ENCODE measurements around the gene AATK. TPM values are rescaled to one million over a fixed set of nuclear protein-coding genes. Genes with fewer than 3 reads are reported as not detected.

AATK gene
- total and polyA plus RNA-seq, 8 donors = 13.3 to 48.5 (median 19.4) TPM

- Histone ChIP-seq H3K4me1 (no peaks in the 10 kb centered on the region), H3K27ac (no peak overlapping the region), H3K36me3 (no peaks in the 10 kb centered on the region), H3K4me3 (no peak overlapping the region), H3K27me3 (peaks cover 0 to 35% of the 10 kb centered on the region in 2 donors), H3K9me3 (no peaks in the 10 kb centered on the region)
- intact Hi-C loops (cut with DNase I) = no loop called here
- no peak for DNase-seq
- no peak for ATAC-seq
- no peak for TF ChIP-seq CTCF (IDR thresholded peaks at IDR 0.05)
Measured at GRCh38 chr17:81182596-81182995, 16.6 kb upstream of the AATK start.

DNA sequence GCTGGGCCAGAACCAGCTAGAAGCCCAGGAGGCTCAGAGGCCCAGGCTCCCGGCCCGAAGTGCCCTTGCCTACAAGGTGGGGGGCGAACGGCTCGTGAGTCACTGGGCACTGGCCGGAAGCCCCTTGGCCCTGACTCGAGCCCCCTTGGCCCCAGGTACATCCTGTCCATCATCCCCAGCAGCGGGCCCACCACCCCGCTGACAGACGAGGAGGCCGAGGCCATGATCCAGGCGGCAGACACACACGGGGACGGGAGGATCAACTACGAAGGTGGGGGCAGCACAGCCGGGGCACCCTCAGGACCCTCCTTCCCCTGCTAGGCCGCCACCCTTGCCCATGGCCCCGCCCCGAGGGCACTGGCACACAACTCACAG is 15.8 kb upstream of the AATK start:
- Histone ChIP-seq H3K4me3 (no peak overlapping the region), H3K27me3 (peaks cover 0 to 35% of the 10 kb centered on the region in 2 donors), H3K27ac (no peak overlapping the region), H3K36me3 (no peaks in the 10 kb centered on the region), H3K4me1 (no peaks in the 10 kb centered on the region), H3K9me3 (no peaks in the 10 kb centered on the region)
- intact Hi-C loops (cut with DNase I) = no loop called here
- no peak for ATAC-seq
- DNase-seq = no peak
- no peak for TF ChIP-seq CTCF (IDR thresholded peaks at IDR 0.05)

DNA sequence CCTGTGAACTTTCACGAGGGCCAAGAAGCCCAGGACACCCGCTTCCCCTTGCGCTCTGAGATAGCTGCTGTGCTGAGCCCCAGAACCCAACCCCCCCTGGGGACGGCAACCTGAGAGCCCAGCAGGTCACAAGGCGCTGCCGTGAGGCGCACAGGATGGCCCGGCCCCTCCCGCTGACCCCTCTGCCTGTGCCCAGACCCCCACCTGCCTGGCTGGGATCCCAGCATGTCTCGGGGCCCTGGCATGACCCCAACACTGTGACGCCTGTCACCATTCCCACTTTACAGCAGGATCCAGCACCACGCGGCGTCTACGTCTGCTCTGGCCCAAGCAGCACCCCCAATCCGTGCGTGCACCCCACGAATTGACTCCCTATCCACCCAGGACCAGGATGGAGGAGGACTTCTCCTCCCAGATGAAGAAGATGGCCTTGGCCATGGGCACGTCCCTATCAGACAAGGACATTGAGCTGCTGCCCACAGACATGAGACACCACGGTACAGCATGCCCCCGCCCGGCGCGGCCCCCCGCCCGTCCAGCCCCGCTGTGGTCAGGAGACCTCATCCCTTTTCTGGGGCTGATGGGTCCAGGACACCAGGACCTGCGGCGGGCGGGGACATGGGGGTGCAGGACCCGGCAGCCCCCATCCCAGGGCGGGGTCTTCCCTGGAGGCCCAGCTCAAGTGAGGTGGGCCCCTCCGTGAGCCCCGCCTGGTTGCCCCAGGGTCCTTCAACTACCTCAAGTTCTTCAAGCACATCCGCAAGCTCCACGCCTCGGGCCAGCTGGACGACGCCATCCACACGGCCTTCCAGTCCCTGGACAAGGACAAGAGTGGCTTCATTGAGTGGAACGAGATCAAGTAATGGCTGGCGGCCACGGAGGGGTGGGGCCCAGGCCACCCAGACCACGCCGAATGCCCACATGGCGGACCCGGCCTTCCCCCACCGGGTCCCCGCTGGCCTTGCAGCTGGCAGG is 15.1 kb upstream of the AATK start:
- DNase-seq = no peak
- intact Hi-C loops (cut with DNase I) = no loop called here
- no peak for TF ChIP-seq CTCF (IDR thresholded peaks at IDR 0.05)
- ATAC-seq = no peak
- Histone ChIP-seq H3K9me3 (no peaks in the 10 kb centered on the region), H3K36me3 (no peaks in the 10 kb centered on the region), H3K4me3 (no peak overlapping the region), H3K4me1 (no peaks in the 10 kb centered on the region), H3K27me3 (peaks cover 0 to 35% of the 10 kb centered on the region in 2 donors), H3K27ac (no peak overlapping the region)

GRCh38 chr17:81179861-81180260 is 13.8 kb upstream of the AATK start:
- DNase-seq = no peak

More at GRCh38 chr17:81179861-81180260, 13.8 kb upstream of the AATK start:
- no peak for ATAC-seq
- intact Hi-C loops (cut with DNase I) = no loop called here
- Histone ChIP-seq H3K9me3 (peaks cover 0 to 6% of the 10 kb centered on the region in 2 donors), H3K4me1 (no peaks in the 10 kb centered on the region), H3K27ac (no peak overlapping the region), H3K27me3 (peaks cover 0 to 34% of the 10 kb centered on the region in 2 donors), H3K36me3 (no peaks in the 10 kb centered on the region), H3K4me3 (no peak overlapping the region)
- TF ChIP-seq CTCF (IDR thresholded peaks at IDR 0.05) = no peak

All from left lung (tissue), 10 donors.